Activated CD4-positive, alpha-beta T cell treated with anti-CD3 and anti-CD28 coated beads for 36 hours (primary cell): ENCODE measurements around the gene DYNLL1. TPM values are rescaled to one million over a fixed set of nuclear protein-coding genes. Genes with fewer than 3 reads are reported as not detected.
"Not testable (repeated sequence)": the region's sequence is repeated elsewhere in the genome, so short reads cannot be mapped to it uniquely, and the experiment has no call there.

Experiments
- ATAC-seq: fragments of 200-7000 bp; cut with Tn5 transposase; one replicate; pipeline ENCODE4 v1.10.0; 2021; ENCODE audit warnings: mild to moderate bottlenecking, moderate library complexity
- CTCF ChIA-PET: fragments of 350-600 bp; sonication (Branson Sonifier 250); formaldehyde crosslinking; loops from one replicate; lab custom pipeline; 2021; ENCODE audit warnings: antibody characterized with exemption; lab: Charles Lee
- POLR2A ChIA-PET: fragments of 350-600 bp; sonication (Branson Sonifier 250); formaldehyde crosslinking; loops from one replicate; lab custom pipeline; 2021; ENCODE audit warnings: antibody characterized with exemption, inconsistent platforms; lab: Charles Lee
- DNase-seq: peaks from one replicate; pipeline ENCODE4 v3.0.0-alpha.2; 2020
- H3K27ac Mint-ChIP-seq: one replicate; pipeline ENCODE4 v1.8.0; 2021; ENCODE audit warnings: mixed read lengths
- H3K27me3 Mint-ChIP-seq: one replicate; pipeline ENCODE4 v1.8.0; 2021; ENCODE audit warnings: mixed read lengths
- H3K36me3 Mint-ChIP-seq: one replicate; pipeline ENCODE4 v1.8.0; 2021; ENCODE audit warnings: low read depth, mixed read lengths
- H3K4me1 Mint-ChIP-seq: one replicate; pipeline ENCODE4 v1.8.0; 2021; ENCODE audit warnings: mixed read lengths
- H3K4me3 Mint-ChIP-seq: one replicate; pipeline ENCODE4 v1.8.0; 2021; ENCODE audit warnings: mild to moderate bottlenecking, moderate library complexity, mixed read lengths
- H3K9me3 Mint-ChIP-seq: one replicate; pipeline ENCODE4 v1.8.0; 2021; ENCODE audit warnings: low read depth, mixed read lengths
- intact Hi-C, 2 experiments: fragments of 100-400 bp; cut with DNase I in 1 of 2; cut with micrococcal nuclease in 1 of 2; formaldehyde crosslinking; loops; one replicate each; pipeline versions ENCODE4 v1.14.2 to v1.15.1; 2022 to 2024; cut with DNase I, micrococcal nuclease
- total RNA-seq, 2 experiments: library from RNA; stranded (reverse); gene quantifications; one replicate each; pipeline ENCODE4 v1.2.3, GENCODE V29; 2021

DYNLL1 gene
- total RNA-seq, result 100 to 1,000 TPM; 166 to 169 TPM

GRCh38 chr12:120495731-120496412 lies at the start of gene DYNLL1:
Gene DYNLL1 (plus strand): TSS chr12:120496113. CDS start chr12:120496422, 309 bp downstream.
- no peaks in the 10 kb centered on the region for H3K27me3 Mint-ChIP-seq
- H3K4me3 Mint-ChIP-seq, result peak within 1 kb of the TSS; percentile 91
- ChIA-PET CTCF (interaction anchor here (0.6 to 2.3 kb wide), 13 partner anchors 9 to 268 kb away, joined by 3 to 7 read pairs (median 3); partner anchors contain the start of genes GATC, SIRT4 and TRIAP1), POLR2A (interaction anchor here (0.5 to 1.6 kb wide), 8 partner anchors 9 to 509 kb away, joined by 3 to 16 read pairs (median 3); partner anchors contain the start of genes COQ5, RNU4-1 and RNU4-2)
- H3K27ac Mint-ChIP-seq, result peak within 1 kb of the TSS; percentile 75
- intact Hi-C loops, result loop anchor here (1.0 to 2.0 kb wide), 10 partner anchors 27 to 295 kb away; partner anchors contain the start of genes COQ5 (in 2 of the 2), SRSF9 (in 2 of the 2), COX6A1 (in 1 of the 2) and GATC (in 1 of the 2)
- no peaks in the 10 kb centered on the region for H3K9me3 Mint-ChIP-seq
- peak; percentile 98 for DNase-seq
- H3K4me1 Mint-ChIP-seq, result peaks cover 31% of the 10 kb centered on the region
- peaks cover 27% of the 10 kb centered on the region for H3K36me3 Mint-ChIP-seq
- ATAC-seq, result peak; percentile 98

DNA sequence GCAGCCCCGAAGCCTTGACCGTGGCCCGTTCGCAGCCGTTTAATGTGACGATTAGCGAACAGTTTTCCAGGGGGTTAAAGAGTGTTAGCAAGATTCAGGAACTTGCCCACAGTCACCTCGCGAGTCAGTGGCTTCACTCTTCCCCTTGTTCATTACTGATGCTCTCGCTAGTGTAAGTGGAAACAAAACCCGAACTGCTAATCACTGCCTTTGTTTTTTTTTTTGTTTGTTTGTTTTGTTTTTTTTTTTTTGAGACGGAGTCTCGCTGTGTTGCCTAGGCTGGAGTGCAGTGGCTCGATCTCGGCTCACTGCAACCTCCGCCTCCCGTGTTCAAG lies 49.1 kb upstream of the DYNLL1 start:
- peak overlapping the region; percentile 93 for H3K27ac Mint-ChIP-seq
- peaks cover 33% of the 10 kb centered on the region for H3K4me1 Mint-ChIP-seq
- POLR2A ChIA-PET, result interaction anchor here (0.7 kb wide), 2 partner anchors 120 to 813 kb away, joined by 4 to 8 read pairs; no protein-coding TSS in a partner anchor
- not testable (repeated sequence) for H3K9me3 Mint-ChIP-seq, H3K27me3 Mint-ChIP-seq, DNase-seq, ATAC-seq
- peaks cover 40% of the 10 kb centered on the region for H3K36me3 Mint-ChIP-seq
- CTCF ChIA-PET, result interaction anchor here (1.1 to 1.2 kb wide), 3 partner anchors 12 to 50 kb away, joined by 4 read pairs; no protein-coding TSS in a partner anchor
- intact Hi-C loops, result loop anchor here (1.0 to 2.0 kb wide), 5 partner anchors 9 to 246 kb away; partner anchors contain the start of genes COX6A1 (in 2 of the 2), SRSF9 (in 2 of the 2), DYNLL1 (in 1 of the 2) and RPLP0 (in 1 of the 2)
- H3K4me3 Mint-ChIP-seq, result peak overlapping the region; percentile 98

GRCh38 chr12:120447992-120448391 lies 47.9 kb upstream of the DYNLL1 start:
- H3K4me3 Mint-ChIP-seq, result peak overlapping the region; percentile 98
- CTCF ChIA-PET, result interaction anchor here (0.7 to 1.2 kb wide), 7 partner anchors 9 to 122 kb away, joined by 3 to 5 read pairs (median 3); partner anchors contain the start of gene SRSF9
- H3K9me3 Mint-ChIP-seq, result no peaks in the 10 kb centered on the region
- no peak for ATAC-seq
- intact Hi-C loops, result loop anchor here (2.0 kb wide), 3 partner anchors 21 to 247 kb away; partner anchors contain the start of genes DYNLL1 (in 1 of the 2), RPLP0 (in 1 of the 2) and SRSF9 (in 1 of the 2)
- H3K4me1 Mint-ChIP-seq, result peaks cover 33% of the 10 kb centered on the region
- DNase-seq, result no peak
- H3K36me3 Mint-ChIP-seq, result peaks cover 37% of the 10 kb centered on the region
- peak overlapping the region; percentile 93 for H3K27ac Mint-ChIP-seq
- POLR2A ChIA-PET, result no interaction called here
- no peaks in the 10 kb centered on the region for H3K27me3 Mint-ChIP-seq

DNA sequence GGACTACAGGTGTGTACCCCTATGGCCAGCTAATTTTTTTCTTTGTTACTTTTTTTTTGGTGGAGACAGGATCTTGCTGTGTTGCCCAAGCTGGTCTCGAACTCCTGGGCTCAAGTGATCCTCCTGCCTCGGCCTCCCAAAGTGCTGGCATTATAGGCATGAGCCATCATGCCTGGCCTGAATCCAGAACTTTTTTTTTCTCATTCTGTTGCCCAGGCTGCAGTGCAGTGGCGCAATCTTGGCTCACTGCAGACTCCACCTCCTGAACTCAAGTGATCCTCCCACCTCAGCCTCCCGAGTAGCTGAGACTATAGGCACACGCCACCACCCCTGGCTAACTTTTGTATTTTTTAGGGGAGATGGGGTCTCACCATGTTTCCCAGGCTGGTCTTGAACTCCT lies 43.4 kb upstream of the DYNLL1 start:
- ATAC-seq, result not testable (repeated sequence)
- ChIA-PET CTCF (interaction anchor here (0.6 to 3.4 kb wide), 12 partner anchors 9 to 1065 kb away, joined by 3 to 17 read pairs (median 4); partner anchors contain the start of gene SRSF9), POLR2A (interaction anchor here (0.8 to 1.3 kb wide), 2 partner anchors 16 to 258 kb away, joined by 3 read pairs; no protein-coding TSS in a partner anchor)

DNA sequence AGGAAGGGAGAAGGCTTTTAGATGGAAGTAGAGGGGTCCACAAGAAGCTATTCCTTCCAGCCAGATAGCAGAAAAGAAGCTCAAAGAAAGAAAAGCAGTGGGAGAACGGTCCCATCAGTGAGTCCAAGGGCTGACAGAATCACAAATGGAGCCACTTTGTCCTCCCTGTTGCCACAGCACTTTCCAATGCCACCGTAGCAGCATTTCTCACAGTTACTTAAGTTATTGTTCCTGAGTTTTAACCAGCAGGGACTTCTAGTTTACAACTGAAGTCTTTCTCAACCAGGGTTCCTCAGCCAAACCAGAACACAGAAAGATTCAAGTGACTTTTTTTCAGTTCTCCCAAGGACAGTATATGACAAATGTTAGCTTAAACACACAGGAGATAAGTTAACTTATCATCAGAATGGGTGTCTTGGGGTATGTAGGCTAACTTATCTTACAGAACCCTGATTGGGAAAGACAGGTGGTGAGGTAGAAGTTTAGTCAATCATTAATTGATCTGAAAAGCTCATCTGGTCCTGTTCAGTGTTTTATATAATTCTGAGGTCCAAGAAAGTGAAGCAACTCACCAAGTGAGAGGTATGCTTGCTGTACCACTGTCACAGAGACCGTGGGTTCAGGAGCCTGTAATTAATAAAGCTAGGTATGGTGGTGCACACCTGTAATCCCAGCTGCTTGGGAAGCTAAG lies 42.7 kb upstream of the DYNLL1 start:
- no peaks in the 10 kb centered on the region for H3K27me3 Mint-ChIP-seq
- peak overlapping the region; percentile 51 for H3K27ac Mint-ChIP-seq
- intact Hi-C loops, result no loop called here
- H3K4me3 Mint-ChIP-seq, result no peak overlapping the region
- POLR2A ChIA-PET, result interaction anchor here (1.3 kb wide), 1 partner anchor 15 kb away, joined by 3 read pairs; no protein-coding TSS in a partner anchor
- DNase-seq (no peak), ATAC-seq (no peak)
- peaks cover 39% of the 10 kb centered on the region for H3K36me3 Mint-ChIP-seq
- peaks cover 12% of the 10 kb centered on the region for H3K4me1 Mint-ChIP-seq
- CTCF ChIA-PET, result interaction anchor here (0.5 to 3.4 kb wide), 9 partner anchors 9 to 1064 kb away, joined by 3 to 17 read pairs (median 3); partner anchors contain the start of gene SRSF9
- no peaks in the 10 kb centered on the region for H3K9me3 Mint-ChIP-seq

More for the DNA sequence above, 43.4 kb upstream of the DYNLL1 start:
- H3K4me3 Mint-ChIP-seq, intact Hi-C loops, H3K27ac Mint-ChIP-seq, DNase-seq, H3K27me3 Mint-ChIP-seq, H3K9me3 Mint-ChIP-seq: not testable (repeated sequence)
- H3K4me1 Mint-ChIP-seq, result peaks cover 19% of the 10 kb centered on the region
- H3K36me3 Mint-ChIP-seq, result peaks cover 43% of the 10 kb centered on the region

GRCh38 chr12:120453977-120454376 lies 41.9 kb upstream of the DYNLL1 start:
- peaks cover 11% of the 10 kb centered on the region for H3K4me1 Mint-ChIP-seq
- intact Hi-C loops, result no loop called here

GRCh38 chr12:120455302-120455701 lies 40.6 kb upstream of the DYNLL1 start:
- no peaks in the 10 kb centered on the region for H3K27me3 Mint-ChIP-seq
- H3K27ac Mint-ChIP-seq, result no peak overlapping the region
- no peak for DNase-seq
- H3K9me3 Mint-ChIP-seq, result no peaks in the 10 kb centered on the region
- ATAC-seq, result no peak
- POLR2A ChIA-PET, result interaction anchor here (0.7 kb wide), 1 partner anchor 257 kb away, joined by 4 read pairs; no protein-coding TSS in a partner anchor
- no peak overlapping the region for H3K4me3 Mint-ChIP-seq
- peaks cover 7% of the 10 kb centered on the region for H3K4me1 Mint-ChIP-seq
- intact Hi-C loops, result loop anchor here in 1 of 2 experiments (1.0 kb wide), 1 partner anchor 13 kb away; no protein-coding TSS in a partner anchor
- CTCF ChIA-PET, result interaction anchor here (0.6 to 2.9 kb wide), 5 partner anchors 11 to 634 kb away, joined by 3 to 16 read pairs (median 4); no protein-coding TSS in a partner anchor
- H3K36me3 Mint-ChIP-seq, result peaks cover 47% of the 10 kb centered on the region

More at GRCh38 chr12:120453977-120454376, 41.9 kb upstream of the DYNLL1 start:
- DNase-seq, result peak; percentile 43
- no peaks in the 10 kb centered on the region for H3K27me3 Mint-ChIP-seq
- ChIA-PET CTCF (interaction anchor here (0.5 to 3.4 kb wide), 6 partner anchors 9 to 24 kb away, joined by 3 to 17 read pairs (median 3); no protein-coding TSS in a partner anchor), POLR2A (no interaction called here)
- no peak overlapping the region for H3K27ac Mint-ChIP-seq
- H3K4me3 Mint-ChIP-seq, result no peak overlapping the region
- ATAC-seq, result peak; percentile 97
- peaks cover 43% of the 10 kb centered on the region for H3K36me3 Mint-ChIP-seq
- no peaks in the 10 kb centered on the region for H3K9me3 Mint-ChIP-seq

DNA sequence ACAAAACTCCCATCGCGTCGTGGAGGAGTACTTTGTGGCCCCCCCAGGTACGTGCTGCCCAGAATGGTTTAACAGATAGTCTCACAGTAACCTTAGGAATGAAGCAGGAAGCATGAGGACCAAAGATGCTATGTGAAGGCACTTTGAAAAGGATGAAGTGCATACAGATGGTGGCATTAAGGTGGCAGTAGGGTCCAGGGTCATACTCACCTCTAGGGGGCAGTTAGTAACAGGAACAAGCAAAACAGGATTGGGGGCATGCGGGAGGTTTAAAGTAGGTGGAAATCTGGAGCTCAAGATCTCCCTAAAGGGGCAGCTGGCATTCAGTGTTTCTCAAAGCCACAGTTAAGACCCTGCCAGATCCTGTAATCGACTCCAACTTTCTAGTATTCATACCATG lies 38.8 kb upstream of the DYNLL1 start:
- Mint-ChIP-seq H3K9me3 (no peaks in the 10 kb centered on the region), H3K27ac (peak overlapping the region; percentile 13), H3K36me3 (peaks cover 55% of the 10 kb centered on the region), H3K4me1 (peaks cover 7% of the 10 kb centered on the region), H3K4me3 (no peak overlapping the region), H3K27me3 (no peaks in the 10 kb centered on the region)
- ChIA-PET CTCF (interaction anchor here (0.5 to 2.9 kb wide), 8 partner anchors 9 to 1510 kb away, joined by 3 to 16 read pairs (median 4); no protein-coding TSS in a partner anchor), POLR2A (interaction anchor here (0.6 to 1.2 kb wide), 2 partner anchors 9 to 45 kb away, joined by 4 to 10 read pairs; no protein-coding TSS in a partner anchor)
- no peak for DNase-seq
- intact Hi-C loops, result no loop called here
- no peak for ATAC-seq

DNA sequence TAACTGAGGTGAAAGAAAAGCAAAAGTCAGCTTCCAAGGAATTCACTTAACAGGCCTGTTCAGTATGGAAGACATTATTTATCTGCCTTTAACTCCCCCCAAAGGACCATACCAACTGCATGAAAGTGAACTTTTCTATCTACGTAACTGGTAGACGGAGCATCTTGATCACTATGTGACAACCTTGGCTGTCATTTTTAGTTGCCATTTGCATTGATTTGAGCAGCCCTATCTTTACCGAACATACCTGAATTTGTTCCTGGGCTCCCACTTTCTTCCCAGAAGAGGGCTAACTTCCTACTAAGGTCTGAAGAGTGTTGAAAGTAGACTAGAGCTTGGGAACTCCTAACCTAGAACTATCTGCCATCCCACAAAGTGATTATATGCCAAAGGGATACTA lies 35.8 kb upstream of the DYNLL1 start:
- DNase-seq (no peak), ATAC-seq (no peak)
- H3K9me3 Mint-ChIP-seq, result no peaks in the 10 kb centered on the region
- POLR2A ChIA-PET, result interaction anchor here (0.7 to 2.4 kb wide), 2 partner anchors 9 to 15 kb away, joined by 3 to 12 read pairs; partner anchors contain the start of gene SRSF9
- peaks cover under 1% of the 10 kb centered on the region for H3K4me1 Mint-ChIP-seq
- intact Hi-C loops, result no loop called here
- no peaks in the 10 kb centered on the region for H3K27me3 Mint-ChIP-seq
- CTCF ChIA-PET, result interaction anchor here (1.4 to 2.1 kb wide), 2 partner anchors 8 to 22 kb away, joined by 4 to 9 read pairs; no protein-coding TSS in a partner anchor
- H3K4me3 Mint-ChIP-seq, result no peak overlapping the region
- H3K36me3 Mint-ChIP-seq, result peaks cover 56% of the 10 kb centered on the region
- no peak overlapping the region for H3K27ac Mint-ChIP-seq

DNA sequence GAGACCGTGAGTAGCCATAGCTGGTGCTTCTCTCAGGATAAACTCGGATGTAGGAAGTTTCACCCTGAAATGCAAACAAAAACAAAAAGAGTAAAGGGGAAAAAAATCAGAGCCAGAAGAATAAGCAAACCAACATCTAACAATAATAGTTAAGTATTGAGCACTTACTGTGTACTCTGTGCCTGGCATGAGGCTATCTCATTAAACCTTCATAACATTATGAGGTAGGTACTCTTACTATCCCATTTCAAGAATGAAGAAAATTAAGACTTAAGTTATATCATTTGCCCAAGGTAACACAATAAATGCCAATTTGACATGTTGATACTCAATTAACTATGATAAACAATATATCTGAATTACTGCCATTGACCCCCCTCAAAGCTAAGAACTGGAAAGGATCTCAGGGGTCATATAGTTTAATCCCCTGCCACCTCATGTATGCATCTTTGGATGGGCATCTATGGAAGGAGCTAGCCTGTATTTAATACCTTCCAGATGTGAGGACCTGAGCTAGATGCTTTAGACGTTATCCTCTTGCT lies 33.7 kb upstream of the DYNLL1 start:
- no peaks in the 10 kb centered on the region for H3K27me3 Mint-ChIP-seq
- no peaks in the 10 kb centered on the region for H3K9me3 Mint-ChIP-seq
- H3K4me1 Mint-ChIP-seq, result peaks cover 19% of the 10 kb centered on the region
- ChIA-PET CTCF (interaction anchor here (0.6 to 3.0 kb wide), 3 partner anchors 9 to 84 kb away, joined by 3 to 14 read pairs (median 3); no protein-coding TSS in a partner anchor), POLR2A (interaction anchor here (0.6 kb wide), 1 partner anchor 143 kb away, joined by 4 read pairs; no protein-coding TSS in a partner anchor)
- peaks cover 48% of the 10 kb centered on the region for H3K36me3 Mint-ChIP-seq
- DNase-seq (no peak), ATAC-seq (no peak)
- no peak overlapping the region for H3K4me3 Mint-ChIP-seq
- intact Hi-C loops, result no loop called here
- peak overlapping the region; percentile 24 for H3K27ac Mint-ChIP-seq
